Muscle layer of colon (tissue), 2 donors: ENCODE results near the gene WDR90.
A peak's percentile ranks its signal among the peaks of the same experiment; 100 is the strongest.

Source experiments
- H3K27ac ChIP-seq: one replicate; pipeline ENCODE4 v1.7.0; 2013; ENCODE audit warnings: low read depth, mild to moderate bottlenecking, low read length, moderate library complexity
- H3K27me3 ChIP-seq, 2 donors: one replicate each; pipeline ENCODE4 v1.7.0; 2013; ENCODE audit warnings: low read length in 2 of 2, mild to moderate bottlenecking in 2 of 2; ENCODE audit not compliant: insufficient read depth in 2 of 2, control insufficient read depth in 1 of 2
- H3K36me3 ChIP-seq: one replicate; pipeline ENCODE4 v1.7.0; 2013; ENCODE audit warnings: mild to moderate bottlenecking, low read length; ENCODE audit not compliant: insufficient read depth
- H3K4me1 ChIP-seq: one replicate; pipeline ENCODE4 v1.7.0; 2013; ENCODE audit warnings: mild to moderate bottlenecking, low read length; ENCODE audit not compliant: insufficient read depth
- H3K4me3 ChIP-seq, 2 donors: one replicate each; pipeline ENCODE4 v1.7.0; 2013; ENCODE audit warnings: low read length in 2 of 2, low read depth in 1 of 2, mild to moderate bottlenecking in 1 of 2, moderate library complexity in 1 of 2
- H3K9ac ChIP-seq: one replicate; pipeline ENCODE4 v1.7.0; 2013; ENCODE audit warnings: low read length
- H3K9me3 ChIP-seq: one replicate; pipeline ENCODE4 v1.7.0; 2013; ENCODE audit warnings: mild to moderate bottlenecking, low read length
- donor health status: abdominal sarcoma.
- donor health status: Adenocarcinoma of cecum.

WDR90 gene

GRCh38 chr16:635573-636205 is 13.5 kb upstream of the WDR90 start:
- H3K27ac ChIP-seq, result peak overlapping the region; percentile 99
- H3K9me3 ChIP-seq, result no peaks in the 10 kb centered on the region
- no peak overlapping the region for H3K9ac ChIP-seq
- peaks cover 9% of the 10 kb centered on the region for H3K36me3 ChIP-seq
- H3K4me3 ChIP-seq, result peak overlapping the region; percentile 82 to 96
- peaks cover 8% of the 10 kb centered on the region for H3K4me1 ChIP-seq
- H3K27me3 ChIP-seq, result peaks cover 0 to 9% of the 10 kb centered on the region in 2 donors

GRCh38 chr16:636206-637080 is 12.7 kb upstream of the WDR90 start, which contains the start of gene METTL26:
TSS of gene METTL26 (minus strand) at chr16:636305. CDS start at chr16:636290, 15 bp downstream.
- Histone ChIP-seq H3K36me3 (peaks cover 9% of the 10 kb centered on the region), H3K9ac (peak within 1 kb of the TSS; percentile 39), H3K9me3 (no peaks in the 10 kb centered on the region), H3K4me3 (peak within 1 kb of the TSS; percentile 82 to 96), H3K4me1 (peaks cover 8% of the 10 kb centered on the region), H3K27ac (peak within 1 kb of the TSS; percentile 99), H3K27me3 (peaks cover 0 to 3% of the 10 kb centered on the region in 2 donors)

GRCh38 chr16:637081-638018 is 11.8 kb upstream of the WDR90 start:
- Histone ChIP-seq H3K9me3 (no peaks in the 10 kb centered on the region), H3K27me3 (peaks cover 0 to under 1% of the 10 kb centered on the region in 2 donors), H3K36me3 (peaks cover 9% of the 10 kb centered on the region), H3K4me1 (peaks cover 8% of the 10 kb centered on the region), H3K27ac (peak overlapping the region; percentile 99), H3K9ac (no peak overlapping the region), H3K4me3 (peak overlapping the region; percentile 82 to 96)

GRCh38 chr16:638034-638543 is 11.1 kb upstream of the WDR90 start:
- H3K27ac ChIP-seq, result peak overlapping the region; percentile 34
- H3K9me3 ChIP-seq, result no peaks in the 10 kb centered on the region
- H3K4me3 ChIP-seq, result no peak overlapping the region
- no peak overlapping the region for H3K9ac ChIP-seq
- peaks cover 14% of the 10 kb centered on the region for H3K4me1 ChIP-seq
- no peaks in the 10 kb centered on the region for H3K27me3 ChIP-seq
- H3K36me3 ChIP-seq, result peaks cover 9% of the 10 kb centered on the region

GRCh38 chr16:638836-639235 is 10.3 kb upstream of the WDR90 start:
- H3K9me3 ChIP-seq, result no peaks in the 10 kb centered on the region
- no peak overlapping the region for H3K4me3 ChIP-seq
- H3K27me3 ChIP-seq, result no peaks in the 10 kb centered on the region
- H3K27ac ChIP-seq, result no peak overlapping the region
- H3K36me3 ChIP-seq, result peaks cover 7% of the 10 kb centered on the region
- H3K9ac ChIP-seq, result no peak overlapping the region
- peaks cover 16% of the 10 kb centered on the region for H3K4me1 ChIP-seq

GRCh38 chr16:640614-641013 is 8.6 kb upstream of the WDR90 start:
- H3K27ac ChIP-seq, result peak overlapping the region; percentile 80
- no peaks in the 10 kb centered on the region for H3K9me3 ChIP-seq
- no peak overlapping the region for H3K4me3 ChIP-seq
- H3K4me1 ChIP-seq, result peaks cover 9% of the 10 kb centered on the region
- H3K27me3 ChIP-seq, result no peaks in the 10 kb centered on the region
- H3K9ac ChIP-seq, result no peak overlapping the region
- H3K36me3 ChIP-seq, result no peaks in the 10 kb centered on the region

GRCh38 chr16:641326-642188 is 7.6 kb upstream of the WDR90 start, which contains the start of gene MCRIP2:
TSS of gene MCRIP2 (plus strand) at chr16:641828. CDS start at chr16:641992, 164 bp downstream.
- H3K27ac ChIP-seq, result peak within 1 kb of the TSS; percentile 80

GRCh38 chr16:642189-643049 is 6.7 kb upstream of the WDR90 start:
- no peaks in the 10 kb centered on the region for H3K9me3 ChIP-seq
- H3K4me3 ChIP-seq, result peak overlapping the region; percentile 68 to 91
- H3K4me1 ChIP-seq, result peaks cover 16% of the 10 kb centered on the region
- H3K27me3 ChIP-seq, result no peaks in the 10 kb centered on the region
- no peaks in the 10 kb centered on the region for H3K36me3 ChIP-seq
- peak overlapping the region; percentile 30 for H3K9ac ChIP-seq
- H3K27ac ChIP-seq, result peak overlapping the region; percentile 80

More at GRCh38 chr16:641326-642188, 7.6 kb upstream of the WDR90 start, which contains the start of gene MCRIP2:
- Histone ChIP-seq H3K36me3 (no peaks in the 10 kb centered on the region), H3K27me3 (no peaks in the 10 kb centered on the region), H3K9ac (peak within 1 kb of the TSS; percentile 84), H3K9me3 (no peaks in the 10 kb centered on the region), H3K4me3 (peak within 1 kb of the TSS; percentile 68 to 91), H3K4me1 (peaks cover 9% of the 10 kb centered on the region)

GRCh38 chr16:643050-643368 is 6.2 kb upstream of the WDR90 start:
- peak overlapping the region; percentile 68 to 91 for H3K4me3 ChIP-seq
- H3K9ac ChIP-seq, result peak overlapping the region; percentile 30
- H3K36me3 ChIP-seq, result no peaks in the 10 kb centered on the region
- peaks cover 21% of the 10 kb centered on the region for H3K4me1 ChIP-seq
- H3K27ac ChIP-seq, result peak overlapping the region; percentile 80
- no peaks in the 10 kb centered on the region for H3K27me3 ChIP-seq
- no peaks in the 10 kb centered on the region for H3K9me3 ChIP-seq
